GM23338 (cell line): ENCODE data around the gene FNDC3B. TPM values are rescaled to one million over a fixed set of nuclear protein-coding genes. Genes with fewer than 3 reads are reported as not detected.

Experiments used
- ATAC-seq: fragments of 200-7000 bp; cut with Tn5 transposase; 3 replicates; pipeline ENCODE4 v1.9.1; 2020
- DNase-seq: peaks from one replicate; pipeline ENCODE4 v3.0.0-alpha.2; 2015; ENCODE audit warnings: low spot score
- H2AFZ ChIP-seq: fragments of 200-600 bp; sonication (generic); 2 replicates; pipeline ENCODE4 v1.8.0; 2016; ENCODE audit warnings: antibody characterized with exemption, mild to moderate bottlenecking, moderate library complexity
- H3F3A ChIP-seq: fragments of 200-600 bp; sonication (generic); replicated peaks from 2 replicates; pipeline ENCODE4 v1.8.0; 2017; ENCODE audit warnings: antibody characterized with exemption, mixed run types, low read depth
- H3K27ac ChIP-seq: fragments of 200-600 bp; sonication (generic); 2 replicates; pipeline ENCODE4 v1.6.1; 2016; ENCODE audit warnings: low read depth
- H3K27me3 ChIP-seq: fragments of 200-600 bp; sonication (generic); 2 replicates; pipeline ENCODE4 v1.8.0; 2016; ENCODE audit warnings: mild to moderate bottlenecking, mixed run types, moderate library complexity; ENCODE audit not compliant: insufficient read depth
- H3K36me3 ChIP-seq: fragments of 200-600 bp; sonication (generic); 2 replicates; pipeline ENCODE4 v1.8.0; 2016; ENCODE audit warnings: mild to moderate bottlenecking; ENCODE audit not compliant: insufficient read depth
- H3K4me1 ChIP-seq: fragments of 200-600 bp; sonication (generic); 2 replicates; pipeline ENCODE4 v1.8.0; 2016; ENCODE audit warnings: mild to moderate bottlenecking, moderate library complexity; ENCODE audit not compliant: insufficient read depth
- H3K4me2 ChIP-seq: fragments of 200-600 bp; sonication (generic); 2 replicates; pipeline ENCODE4 v1.7.1; 2017; ENCODE audit warnings: mixed run types
- H3K4me3 ChIP-seq: fragments of 200-600 bp; sonication (generic); 2 replicates; pipeline ENCODE4 v1.6.1; 2016; ENCODE audit warnings: mixed run types
- H3K79me2 ChIP-seq: fragments of 200-600 bp; sonication (generic); replicated peaks from 2 replicates; pipeline ENCODE4 v1.8.0; 2017; ENCODE audit warnings: mild to moderate bottlenecking; ENCODE audit not compliant: insufficient read depth
- H3K9me2 ChIP-seq: fragments of 200-600 bp; sonication (generic); 2 replicates; pipeline ENCODE4 v1.8.0; 2017; ENCODE audit not compliant: insufficient read depth
- H4K20me1 ChIP-seq: fragments of 200-600 bp; sonication (generic); replicated peaks from 2 replicates; pipeline ENCODE4 v1.8.0; 2017; ENCODE audit warnings: mild to moderate bottlenecking; ENCODE audit not compliant: insufficient read depth
- H3K27ac Mint-ChIP-seq: 2 replicates; pipeline ENCODE4 v1.8.0; 2020; ENCODE audit warnings: inconsistent platforms, mild to moderate bottlenecking, moderate library complexity, mixed read lengths
- H3K27me3 Mint-ChIP-seq: 3 replicates; pipeline ENCODE4 v1.8.0; 2022; ENCODE audit warnings: low read depth, mild to moderate bottlenecking, moderate library complexity, mixed read lengths, inconsistent platforms; ENCODE audit not compliant: insufficient read depth, poor library complexity
- H3K36me3 Mint-ChIP-seq: 3 replicates; pipeline ENCODE4 v1.8.0; 2021; ENCODE audit warnings: low read depth, mild to moderate bottlenecking, inconsistent platforms, moderate library complexity, mixed read lengths
- H3K4me1 Mint-ChIP-seq: 3 replicates; pipeline ENCODE4 v1.8.0; 2020; ENCODE audit warnings: mild to moderate bottlenecking, inconsistent platforms, mixed read lengths
- H3K4me3 Mint-ChIP-seq: 3 replicates; pipeline ENCODE4 v1.8.0; 2021; ENCODE audit warnings: moderate library complexity, mild to moderate bottlenecking, inconsistent platforms, mixed read lengths
- H3K9me3 Mint-ChIP-seq: 3 replicates; pipeline ENCODE4 v1.8.0; 2020; ENCODE audit warnings: moderate library complexity, mild to moderate bottlenecking, inconsistent platforms, mixed read lengths
- CREB1 ChIP-seq: fragments of 250-450 bp; sonication (Bioruptor Pico); IDR thresholded peaks from 2 replicates; pipeline ENCODE4 v1.5.0; 2020; ENCODE audit warnings: low read depth, mild to moderate bottlenecking, moderate library complexity
- CTCF ChIP-seq, 2 experiments: fragments of 200-600 bp in 1 of 2; sonication (generic) in 1 of 2; conservative IDR thresholded peaks; 2 replicates each; pipeline versions ENCODE4 v1.5.1 to v1.6.1; 2016 to 2017; ENCODE audit warnings: antibody characterized with exemption in 2 of 2, low read depth in 2 of 2, mild to moderate bottlenecking in 2 of 2, moderate library complexity in 1 of 2
- ETS1 ChIP-seq: IDR thresholded peaks from 2 replicates; pipeline ENCODE4 v1.6.1; 2016; ENCODE audit warnings: antibody characterized with exemption
- EZH2 ChIP-seq: fragments of 200-600 bp; sonication (generic); IDR thresholded peaks from one replicate; pipeline ENCODE4 v1.8.0; 2017; ENCODE audit warnings: antibody characterized with exemption, mild to moderate bottlenecking, low read depth; ENCODE audit not compliant: unreplicated experiment
- EZH2phosphoT487 ChIP-seq: fragments of 200-600 bp; sonication (generic); IDR thresholded peaks from one replicate; pipeline ENCODE4 v1.8.1; 2018; ENCODE audit warnings: antibody characterized with exemption; ENCODE audit not compliant: unreplicated experiment
- JUNB ChIP-seq: IDR thresholded peaks from one replicate; pipeline ENCODE4 v1.6.1; 2016; ENCODE audit warnings: antibody characterized with exemption; ENCODE audit not compliant: unreplicated experiment
- NANOG ChIP-seq: IDR thresholded peaks from 2 replicates; pipeline ENCODE4 v1.6.1; 2016; ENCODE audit warnings: antibody characterized with exemption, borderline replicate concordance
- POLR2AphosphoS5 ChIP-seq: IDR thresholded peaks from 2 replicates; pipeline ENCODE4 v1.6.1; 2016; ENCODE audit warnings: antibody characterized with exemption, low read depth
- STAT1 ChIP-seq: IDR thresholded peaks from one replicate; pipeline ENCODE4 v1.6.1; 2016; ENCODE audit warnings: antibody characterized with exemption; ENCODE audit not compliant: unreplicated experiment
- ZNF114 ChIP-seq: fragments of 250-450 bp; sonication (Bioruptor Pico); IDR thresholded peaks from 2 replicates; pipeline ENCODE4 v1.5.0; 2020; ENCODE audit warnings: mild to moderate bottlenecking, moderate library complexity
- ZNF331 ChIP-seq: fragments of 250-450 bp; sonication (Bioruptor Pico); IDR thresholded peaks from 2 replicates; pipeline ENCODE4 v1.5.0; 2020; ENCODE audit warnings: low read depth, mild to moderate bottlenecking, moderate library complexity
- polyA plus RNA-seq: library from polyadenylated mRNA; unstranded; fragments of >200 nt; fragmentation: Nextera tagmentation; extraction: Ambion mirVana; gene quantifications from 2 replicates; pipeline ENCODE4 v1.2.1, GENCODE V29; 2016
- total RNA-seq: library from RNA; depleted of rRNA; stranded (reverse); fragments of >200 nt; shearing (Covaris generic); gene quantifications from 2 replicates; pipeline ENCODE4 v1.2.3, GENCODE V29; 2014
- TF ChIP-seq, protein P1 (sequence below): IDR thresholded peaks from one replicate; pipeline ENCODE4 v1.6.1; 2018; ENCODE audit warnings: antibody characterized with exemption; ENCODE audit not compliant: unreplicated experiment
- TF ChIP-seq, protein P2 (sequence below): fragments of 250-450 bp; sonication (Bioruptor Pico); IDR thresholded peaks from 2 replicates; pipeline ENCODE4 v1.5.0; 2020; ENCODE audit warnings: mild to moderate bottlenecking, moderate library complexity

The FNDC3B gene
- total and polyA plus RNA-seq, 2 experiments from 2014 or later: 19.1 to 55.4 TPM

GRCh38 chr3:172068977-172069376 is 29.6 kb downstream of the FNDC3B start:
- peak overlapping the region; percentile 12; the same call in 1 of the 2 replicates for H3K27ac ChIP-seq
- no peak for DNase-seq
- H2AFZ ChIP-seq: no peak overlapping the region
- H3K79me2 ChIP-seq: peaks cover 100% of the 10 kb centered on the region
- Mint-ChIP-seq H3K27me3 (peaks cover 3% of the 10 kb centered on the region), H3K4me3 (no peak overlapping the region), H3K4me1 (peaks cover 71% of the 10 kb centered on the region), H3K9me3 (peaks cover 2% of the 10 kb centered on the region; the same call in 1 of the 3 replicates), H3K27ac (no peak overlapping the region; the same call in 1 of the 2 replicates), H3K36me3 (peaks cover 8% of the 10 kb centered on the region; the same call in 2 of the 3 replicates)
- H3F3A ChIP-seq: no peaks in the 10 kb centered on the region
- no peaks in the 10 kb centered on the region for H3K36me3 ChIP-seq
- no peaks in the 10 kb centered on the region for H3K27me3 ChIP-seq
- no peak overlapping the region for H3K4me3 ChIP-seq
- peak overlapping the region; percentile 28; the same call in 1 of the 2 replicates for H3K4me2 ChIP-seq
- ATAC-seq: no peak
- TF ChIP-seq ZNF331 (CRISPR knock-in tag) (no peak), EZH2phosphoT487 (no peak), EZH2 (no peak), POLR2AphosphoS5 (no peak), STAT1 (no peak), ZNF114 (CRISPR knock-in tag) (no peak), CTCF (conservative IDR thresholded peaks at IDR 0.05; ENCODE audit: low read depth in 2 of 2) (no peak), JUNB (no peak), NANOG (no peak), ETS1 (no peak), CREB1 (no peak)
- TF ChIP-seq, protein P1, sequence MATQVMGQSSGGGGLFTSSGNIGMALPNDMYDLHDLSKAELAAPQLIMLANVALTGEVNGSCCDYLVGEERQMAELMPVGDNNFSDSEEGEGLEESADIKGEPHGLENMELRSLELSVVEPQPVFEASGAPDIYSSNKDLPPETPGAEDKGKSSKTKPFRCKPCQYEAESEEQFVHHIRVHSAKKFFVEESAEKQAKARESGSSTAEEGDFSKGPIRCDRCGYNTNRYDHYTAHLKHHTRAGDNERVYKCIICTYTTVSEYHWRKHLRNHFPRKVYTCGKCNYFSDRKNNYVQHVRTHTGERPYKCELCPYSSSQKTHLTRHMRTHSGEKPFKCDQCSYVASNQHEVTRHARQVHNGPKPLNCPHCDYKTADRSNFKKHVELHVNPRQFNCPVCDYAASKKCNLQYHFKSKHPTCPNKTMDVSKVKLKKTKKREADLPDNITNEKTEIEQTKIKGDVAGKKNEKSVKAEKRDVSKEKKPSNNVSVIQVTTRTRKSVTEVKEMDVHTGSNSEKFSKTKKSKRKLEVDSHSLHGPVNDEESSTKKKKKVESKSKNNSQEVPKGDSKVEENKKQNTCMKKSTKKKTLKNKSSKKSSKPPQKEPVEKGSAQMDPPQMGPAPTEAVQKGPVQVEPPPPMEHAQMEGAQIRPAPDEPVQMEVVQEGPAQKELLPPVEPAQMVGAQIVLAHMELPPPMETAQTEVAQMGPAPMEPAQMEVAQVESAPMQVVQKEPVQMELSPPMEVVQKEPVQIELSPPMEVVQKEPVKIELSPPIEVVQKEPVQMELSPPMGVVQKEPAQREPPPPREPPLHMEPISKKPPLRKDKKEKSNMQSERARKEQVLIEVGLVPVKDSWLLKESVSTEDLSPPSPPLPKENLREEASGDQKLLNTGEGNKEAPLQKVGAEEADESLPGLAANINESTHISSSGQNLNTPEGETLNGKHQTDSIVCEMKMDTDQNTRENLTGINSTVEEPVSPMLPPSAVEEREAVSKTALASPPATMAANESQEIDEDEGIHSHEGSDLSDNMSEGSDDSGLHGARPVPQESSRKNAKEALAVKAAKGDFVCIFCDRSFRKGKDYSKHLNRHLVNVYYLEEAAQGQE: no peak
- TF ChIP-seq, protein P2, sequence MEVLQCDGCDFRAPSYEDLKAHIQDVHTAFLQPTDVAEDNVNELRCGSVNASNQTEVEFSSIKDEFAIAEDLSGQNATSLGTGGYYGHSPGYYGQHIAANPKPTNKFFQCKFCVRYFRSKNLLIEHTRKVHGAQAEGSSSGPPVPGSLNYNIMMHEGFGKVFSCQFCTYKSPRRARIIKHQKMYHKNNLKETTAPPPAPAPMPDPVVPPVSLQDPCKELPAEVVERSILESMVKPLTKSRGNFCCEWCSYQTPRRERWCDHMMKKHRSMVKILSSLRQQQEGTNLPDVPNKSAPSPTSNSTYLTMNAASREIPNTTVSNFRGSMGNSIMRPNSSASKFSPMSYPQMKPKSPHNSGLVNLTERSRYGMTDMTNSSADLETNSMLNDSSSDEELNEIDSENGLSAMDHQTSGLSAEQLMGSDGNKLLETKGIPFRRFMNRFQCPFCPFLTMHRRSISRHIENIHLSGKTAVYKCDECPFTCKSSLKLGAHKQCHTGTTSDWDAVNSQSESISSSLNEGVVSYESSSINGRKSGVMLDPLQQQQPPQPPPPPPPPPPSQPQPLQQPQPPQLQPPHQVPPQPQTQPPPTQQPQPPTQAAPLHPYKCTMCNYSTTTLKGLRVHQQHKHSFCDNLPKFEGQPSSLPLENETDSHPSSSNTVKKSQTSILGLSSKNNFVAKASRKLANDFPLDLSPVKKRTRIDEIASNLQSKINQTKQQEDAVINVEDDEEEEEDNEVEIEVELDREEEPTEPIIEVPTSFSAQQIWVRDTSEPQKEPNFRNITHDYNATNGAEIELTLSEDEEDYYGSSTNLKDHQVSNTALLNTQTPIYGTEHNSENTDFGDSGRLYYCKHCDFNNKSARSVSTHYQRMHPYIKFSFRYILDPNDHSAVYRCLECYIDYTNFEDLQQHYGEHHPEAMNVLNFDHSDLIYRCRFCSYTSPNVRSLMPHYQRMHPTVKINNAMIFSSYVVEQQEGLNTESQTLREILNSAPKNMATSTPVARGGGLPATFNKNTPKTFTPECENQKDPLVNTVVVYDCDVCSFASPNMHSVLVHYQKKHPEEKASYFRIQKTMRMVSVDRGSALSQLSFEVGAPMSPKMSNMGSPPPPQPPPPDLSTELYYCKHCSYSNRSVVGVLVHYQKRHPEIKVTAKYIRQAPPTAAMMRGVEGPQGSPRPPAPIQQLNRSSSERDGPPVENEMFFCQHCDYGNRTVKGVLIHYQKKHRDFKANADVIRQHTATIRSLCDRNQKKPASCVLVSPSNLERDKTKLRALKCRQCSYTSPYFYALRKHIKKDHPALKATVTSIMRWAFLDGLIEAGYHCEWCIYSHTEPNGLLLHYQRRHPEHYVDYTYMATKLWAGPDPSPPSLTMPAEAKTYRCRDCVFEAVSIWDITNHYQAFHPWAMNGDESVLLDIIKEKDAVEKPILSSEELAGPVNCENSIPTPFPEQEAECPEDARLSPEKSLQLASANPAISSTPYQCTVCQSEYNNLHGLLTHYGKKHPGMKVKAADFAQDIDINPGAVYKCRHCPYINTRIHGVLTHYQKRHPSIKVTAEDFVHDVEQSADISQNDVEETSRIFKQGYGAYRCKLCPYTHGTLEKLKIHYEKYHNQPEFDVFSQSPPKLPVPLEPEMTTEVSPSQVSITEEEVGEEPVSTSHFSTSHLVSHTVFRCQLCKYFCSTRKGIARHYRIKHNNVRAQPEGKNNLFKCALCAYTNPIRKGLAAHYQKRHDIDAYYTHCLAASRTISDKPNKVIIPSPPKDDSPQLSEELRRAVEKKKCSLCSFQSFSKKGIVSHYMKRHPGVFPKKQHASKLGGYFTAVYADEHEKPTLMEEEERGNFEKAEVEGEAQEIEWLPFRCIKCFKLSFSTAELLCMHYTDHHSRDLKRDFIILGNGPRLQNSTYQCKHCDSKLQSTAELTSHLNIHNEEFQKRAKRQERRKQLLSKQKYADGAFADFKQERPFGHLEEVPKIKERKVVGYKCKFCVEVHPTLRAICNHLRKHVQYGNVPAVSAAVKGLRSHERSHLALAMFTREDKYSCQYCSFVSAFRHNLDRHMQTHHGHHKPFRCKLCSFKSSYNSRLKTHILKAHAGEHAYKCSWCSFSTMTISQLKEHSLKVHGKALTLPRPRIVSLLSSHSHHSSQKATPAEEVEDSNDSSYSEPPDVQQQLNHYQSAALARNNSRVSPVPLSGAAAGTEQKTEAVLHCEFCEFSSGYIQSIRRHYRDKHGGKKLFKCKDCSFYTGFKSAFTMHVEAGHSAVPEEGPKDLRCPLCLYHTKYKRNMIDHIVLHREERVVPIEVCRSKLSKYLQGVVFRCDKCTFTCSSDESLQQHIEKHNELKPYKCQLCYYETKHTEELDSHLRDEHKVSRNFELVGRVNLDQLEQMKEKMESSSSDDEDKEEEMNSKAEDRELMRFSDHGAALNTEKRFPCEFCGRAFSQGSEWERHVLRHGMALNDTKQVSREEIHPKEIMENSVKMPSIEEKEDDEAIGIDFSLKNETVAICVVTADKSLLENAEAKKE (CRISPR knock-in tag): no peak
- peaks cover 22% of the 10 kb centered on the region for H4K20me1 ChIP-seq
- no peaks in the 10 kb centered on the region for H3K9me2 ChIP-seq
- peaks cover 60% of the 10 kb centered on the region for H3K4me1 ChIP-seq
